ENCODE results near the gene MAPKAPK2.

MAPKAPK2 gene

GRCh38 chr1:206705726-206706297, 21.1 kb downstream of the MAPKAPK2 start:
- DNase-seq = no peak

GRCh38 chr1:206706298-206706791, 21.6 kb downstream of the MAPKAPK2 start:
- peak; percentile 75 to 82 for DNase-seq

- DNase-seq = no peak
Measured at GRCh38 chr1:206706806-206707366, 22.2 kb downstream of the MAPKAPK2 start.

GRCh38 chr1:206708058-206708457, 23.4 kb downstream of the MAPKAPK2 start:
- no peak for DNase-seq

- DNase-seq = no peak
Measured at GRCh38 chr1:206708882-206709281, 24.2 kb downstream of the MAPKAPK2 start.

GRCh38 chr1:206709322-206709721, 24.6 kb downstream of the MAPKAPK2 start:
- DNase-seq = no peak

GRCh38 chr1:206709772-206710459, 25.2 kb downstream of the MAPKAPK2 start:
- no peak for DNase-seq

- DNase-seq = no peak
Measured at GRCh38 chr1:206710460-206710823, 25.7 kb downstream of the MAPKAPK2 start.

GRCh38 chr1:206713070-206713469, 28.4 kb downstream of the MAPKAPK2 start:
- DNase-seq = no peak

- no peak for DNase-seq
Measured at GRCh38 chr1:206713910-206714312, 29.2 kb downstream of the MAPKAPK2 start.

GRCh38 chr1:206714331-206715058, 29.8 kb downstream of the MAPKAPK2 start:
- DNase-seq = no peak

- no peak for DNase-seq
Measured at GRCh38 chr1:206715120-206715519, 30.4 kb downstream of the MAPKAPK2 start.

GRCh38 chr1:206715552-206716158, 30.9 kb downstream of the MAPKAPK2 start:
- no peak for DNase-seq

GRCh38 chr1:206716159-206716869, 31.6 kb downstream of the MAPKAPK2 start:
- no peak for DNase-seq

- DNase-seq = no peak
Measured at GRCh38 chr1:206716870-206717673, 32.4 kb downstream of the MAPKAPK2 start.

GRCh38 chr1:206717674-206717989, 32.9 kb downstream of the MAPKAPK2 start:
- DNase-seq = no peak

GRCh38 chr1:206719169-206719839, 34.6 kb downstream of the MAPKAPK2 start:
- DNase-seq = no peak

- peak in 1 of 2 experiments; percentile 5 for DNase-seq
Measured at GRCh38 chr1:206721454-206721853, 36.7 kb downstream of the MAPKAPK2 start.

- peak in 1 of 2 experiments; percentile 16 for DNase-seq
Measured at GRCh38 chr1:206722751-206723461, 38.2 kb downstream of the MAPKAPK2 start.

GRCh38 chr1:206723462-206723804, 38.7 kb downstream of the MAPKAPK2 start:
- peak in 1 of 2 experiments; percentile 9 for DNase-seq

Data from activated T-cell treated with anti-CD3 and anti-CD28 coated beads, Interleukin-2, amount 50 U/mL, for 48 hours (primary cell).